HPDE6-E6E7 (cell line): ENCODE data around the gene ADAD2.

Experiments used
- DNase-seq: peaks from one replicate; pipeline ENCODE4 v3.0.0; 2011; ENCODE audit warnings: missing footprints; ENCODE audit errors: extremely low spot score

Gene ADAD2

DNA sequence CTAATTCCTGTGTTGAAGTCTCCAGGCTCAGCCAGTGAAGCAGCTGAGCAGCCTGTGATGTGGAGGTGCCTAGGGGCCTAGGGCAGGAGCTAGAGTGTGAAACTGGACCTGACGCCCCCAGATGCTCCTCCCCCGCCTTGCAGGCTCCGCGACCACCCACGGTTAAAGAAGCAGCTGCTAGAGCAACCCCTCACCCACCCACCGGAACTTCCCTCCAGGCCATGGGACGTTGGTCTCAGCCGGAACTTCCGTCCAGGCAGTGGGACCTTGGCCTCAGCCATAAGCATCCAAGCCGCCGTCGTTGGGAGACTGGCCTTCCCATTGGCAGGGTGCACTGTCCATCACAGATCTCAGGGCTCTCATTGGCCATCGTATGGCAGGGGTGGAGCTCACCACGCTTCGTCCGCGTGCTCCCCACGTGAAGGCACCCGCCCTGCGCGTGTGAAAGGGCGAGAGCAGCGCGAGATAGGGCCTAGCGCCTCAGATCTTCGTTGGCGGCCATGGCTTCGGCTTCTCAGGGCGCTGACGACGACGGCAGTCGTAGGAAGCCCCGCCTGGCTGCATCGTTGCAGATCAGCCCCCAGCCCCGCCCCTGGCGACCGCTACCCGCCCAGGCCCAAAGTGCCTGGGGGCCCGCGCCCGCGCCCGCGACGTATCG, at the start of gene ADAD2:
TSS of gene ADAD2 (plus strand) at position 427 of the 658 bp plus-strand sequence. CDS start at position 501, 74 bp downstream.
- DNase-seq, result no peak

DNA sequence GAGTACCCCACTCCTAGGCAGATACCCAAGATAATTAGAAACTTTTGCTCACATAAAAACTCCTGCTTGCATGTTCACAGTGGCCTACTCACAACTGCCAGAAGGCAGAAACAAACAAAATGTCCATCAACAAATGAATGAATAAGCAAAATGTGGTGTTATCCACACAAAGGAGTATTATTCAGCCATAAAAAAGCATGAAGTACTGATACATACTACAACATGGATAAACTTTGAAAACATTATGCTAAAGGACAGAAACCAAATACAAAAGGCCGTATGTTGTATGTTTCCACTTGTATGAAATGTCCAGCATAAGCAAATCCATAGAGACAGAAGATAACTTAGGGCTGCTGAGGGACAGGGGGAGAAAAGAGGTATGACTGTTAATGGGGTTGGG, 47.9 kb upstream of the ADAD2 start:
- DNase-seq, result no peak

DNA sequence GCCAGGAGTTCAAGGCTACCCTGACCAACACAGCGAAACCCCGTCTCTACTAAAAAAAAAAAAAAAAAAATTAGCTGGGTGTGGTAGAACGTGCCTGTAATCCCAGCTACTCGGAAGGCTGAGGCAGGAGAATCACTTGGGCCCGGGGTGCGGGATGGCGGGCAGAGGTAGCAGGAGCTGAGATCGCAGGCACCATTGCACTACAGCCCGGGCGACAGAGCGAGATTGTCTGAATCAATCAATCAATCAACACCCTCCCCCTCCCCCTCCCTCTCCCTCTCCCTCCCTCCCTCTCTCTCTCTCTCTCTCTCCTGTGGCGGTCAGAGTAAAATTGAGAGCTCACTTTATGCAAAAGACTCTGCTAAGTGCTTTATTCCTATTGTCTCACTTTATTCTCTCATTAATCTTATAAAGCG, 47.2 kb upstream of the ADAD2 start:
- no peak for DNase-seq

DNA sequence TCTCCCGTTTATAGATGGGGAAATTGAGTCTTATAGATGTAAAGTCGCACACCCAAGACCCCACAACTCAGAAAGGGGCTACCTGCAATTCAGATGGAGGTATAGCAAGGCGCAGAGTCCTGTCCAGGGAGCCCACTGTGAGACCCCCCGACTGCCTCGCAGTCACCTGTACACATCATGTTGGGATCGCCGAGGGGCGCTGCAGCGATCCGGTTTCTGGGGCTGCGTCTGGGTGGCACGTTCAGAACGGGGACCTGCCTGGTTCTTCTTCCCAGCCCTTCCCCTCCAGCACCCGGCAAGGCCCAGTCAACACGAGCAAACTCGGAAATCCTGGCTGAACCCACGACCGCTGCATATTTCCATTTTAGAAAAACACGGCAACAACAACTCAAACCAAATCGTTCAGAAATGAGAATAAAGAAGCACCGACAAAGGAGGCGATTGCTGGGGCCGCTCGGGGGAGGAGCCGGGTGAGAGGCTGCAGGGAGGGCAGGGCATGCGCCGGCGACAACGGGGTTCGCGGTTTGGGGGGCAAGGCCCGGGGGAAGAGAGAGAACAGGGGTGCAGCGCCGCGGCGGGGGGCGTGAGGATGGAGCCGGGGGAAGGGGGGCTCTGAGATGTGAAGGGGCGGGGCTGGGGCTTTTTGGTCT, 46.6 kb upstream of the ADAD2 start:
- no peak for DNase-seq

DNA sequence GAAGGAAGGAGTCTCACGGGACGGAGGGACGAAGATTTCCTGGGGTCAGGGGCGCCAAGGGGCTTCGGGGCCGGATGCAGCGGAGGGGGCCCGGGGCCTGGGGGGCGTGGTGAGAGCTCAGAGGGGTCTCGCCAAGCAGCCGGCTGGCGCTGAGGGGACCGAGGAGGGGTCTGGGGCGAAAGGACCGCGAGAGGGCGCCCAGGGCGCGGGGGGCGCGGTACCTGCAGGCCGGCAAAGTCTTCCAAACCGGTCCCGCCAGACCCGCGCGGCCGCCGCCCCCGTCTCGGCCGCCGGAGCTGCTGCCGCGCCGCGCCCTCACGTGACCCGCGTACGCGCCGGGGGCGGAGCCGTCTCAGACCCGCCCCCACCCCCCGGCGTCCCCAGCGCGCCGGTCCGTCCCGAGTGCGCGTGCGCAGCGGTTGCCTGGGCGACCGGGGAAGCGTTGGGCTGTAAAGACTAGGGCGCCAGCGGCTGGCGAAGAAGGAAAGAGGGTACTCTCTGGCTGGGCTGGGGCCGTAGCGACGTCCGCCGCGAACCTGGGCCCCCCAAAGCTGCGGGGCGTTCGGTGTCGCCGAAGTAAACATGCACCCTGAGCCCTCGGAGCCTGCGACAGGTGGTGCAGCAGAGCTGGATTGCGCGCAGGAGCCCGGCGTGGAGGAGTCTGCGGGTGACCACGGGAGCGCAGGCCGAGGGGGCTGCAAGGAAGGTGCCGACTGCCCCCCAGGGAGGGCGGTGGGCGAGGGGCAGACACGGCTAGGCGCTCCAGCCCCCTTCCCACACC, 45.9 kb upstream of the ADAD2 start, which contains the start of the genes DNAAF1 and HSDL1:
TSS of gene DNAAF1 (plus strand) at position 450 of the 781 bp plus-strand sequence. CDS start at position 583, 133 bp downstream.
TSS of gene HSDL1 (minus strand) at position 319 of the 781 bp plus-strand sequence. CDS start 13,856 bp downstream, outside the sequence.
- peak; percentile 98 for DNase-seq

DNA sequence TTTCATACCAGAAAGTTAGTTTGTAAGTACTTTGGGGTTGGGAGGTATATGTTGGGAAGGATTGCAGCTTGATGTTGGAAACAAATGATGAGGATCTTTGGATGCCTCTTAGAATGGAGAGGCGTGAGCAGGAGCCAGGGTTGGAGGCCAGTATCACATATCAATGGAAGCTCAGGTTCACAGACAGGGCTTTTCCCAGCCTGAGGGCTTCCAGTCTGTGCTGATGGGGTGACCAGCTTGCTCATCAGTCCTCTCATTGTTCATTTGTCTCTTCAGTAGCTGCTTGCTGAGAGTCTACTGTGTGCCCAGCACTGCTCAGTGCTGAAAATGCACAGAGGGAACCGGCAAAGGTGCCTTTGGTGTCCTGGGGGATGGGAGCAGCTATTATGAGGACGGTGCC, 40.0 kb upstream of the ADAD2 start:
- DNase-seq, result no peak

DNA sequence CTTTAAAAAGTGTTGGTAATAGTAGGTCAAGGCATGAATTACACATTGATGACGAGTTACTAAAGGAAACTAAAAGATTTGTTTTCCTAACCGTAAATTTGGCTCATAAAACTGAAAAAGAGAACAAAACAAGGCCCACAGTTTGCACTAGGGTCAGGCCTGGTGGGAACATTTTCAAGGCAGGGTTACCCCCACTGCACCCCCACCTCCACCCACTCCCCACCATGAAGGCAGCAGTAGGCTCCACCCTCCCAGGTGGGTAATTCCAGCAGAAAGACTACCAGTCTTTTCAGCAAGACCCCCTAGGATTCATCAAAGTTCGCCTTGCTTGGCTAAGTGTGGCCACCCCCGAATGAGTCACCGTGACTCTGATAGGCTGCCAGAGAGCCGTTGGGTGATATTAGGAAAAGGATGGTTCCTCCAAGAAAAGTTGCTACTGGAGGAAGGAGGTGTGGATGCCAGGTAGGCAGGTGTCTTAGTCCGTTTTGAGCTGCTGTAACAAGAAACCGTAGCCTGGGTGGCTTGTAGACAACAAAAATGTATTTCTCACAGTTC, 37.2 kb upstream of the ADAD2 start:
- DNase-seq, result no peak

DNA sequence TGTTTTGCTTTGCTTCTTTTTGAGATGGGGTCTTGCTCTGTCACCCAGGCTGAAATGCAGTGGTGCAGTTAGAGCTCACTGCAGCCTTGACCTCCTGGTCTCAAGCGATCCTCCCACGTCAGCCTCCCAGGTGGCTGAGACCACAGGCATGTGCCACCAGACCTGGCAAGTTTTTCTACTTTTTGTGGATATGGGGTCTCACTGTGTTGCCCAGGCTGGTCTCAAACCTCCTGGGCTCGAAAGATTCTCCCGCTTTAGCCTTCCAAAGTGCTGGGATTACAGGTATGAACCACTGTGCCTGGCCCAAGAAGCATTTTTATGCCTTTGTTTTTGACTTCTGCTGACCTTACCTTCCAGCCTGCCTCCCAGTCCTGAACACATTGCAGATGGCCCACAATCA, 35.7 kb upstream of the ADAD2 start:
- DNase-seq, result no peak

DNA sequence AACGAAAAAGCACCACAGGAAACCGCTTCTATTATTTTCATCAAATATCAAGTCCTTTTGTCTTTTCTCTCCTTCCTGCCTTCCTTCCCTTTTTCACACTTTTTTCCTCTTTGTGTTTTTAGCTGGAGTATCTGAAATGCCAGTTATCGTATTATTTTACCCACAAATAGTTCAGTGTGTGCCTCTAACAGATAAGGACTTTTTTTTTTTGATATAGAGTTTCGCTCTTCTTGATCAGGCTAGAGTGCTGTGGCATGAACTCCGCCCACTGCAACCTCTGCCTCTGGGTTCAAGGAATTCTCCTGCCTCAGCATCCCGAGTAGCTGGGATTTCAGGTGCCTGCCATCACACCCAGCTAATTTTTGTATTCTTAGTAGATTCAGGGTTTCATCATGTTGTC, 35.2 kb upstream of the ADAD2 start:
- no peak for DNase-seq

DNA sequence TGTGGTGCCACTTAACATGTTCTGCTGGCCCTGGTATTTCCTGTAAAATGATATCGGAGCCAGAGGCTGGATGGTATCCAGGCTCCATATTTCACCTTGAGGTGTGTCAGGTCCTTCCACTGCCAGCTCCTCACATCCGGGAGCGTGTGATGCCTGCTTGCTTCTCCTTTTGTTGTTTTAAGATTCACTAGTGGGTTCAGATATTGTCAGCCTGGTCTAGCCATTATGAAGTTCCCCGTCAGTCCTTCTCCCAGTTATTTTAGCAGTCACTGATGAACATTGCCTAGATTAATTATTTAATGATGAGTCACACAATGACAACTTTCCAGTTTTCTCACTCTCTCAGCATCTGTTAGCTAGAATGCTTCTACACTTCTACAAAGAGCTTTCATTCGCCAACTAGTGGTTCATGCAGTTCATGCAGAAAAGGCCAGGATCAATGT, 34.6 kb upstream of the ADAD2 start:
- DNase-seq, result no peak

DNA sequence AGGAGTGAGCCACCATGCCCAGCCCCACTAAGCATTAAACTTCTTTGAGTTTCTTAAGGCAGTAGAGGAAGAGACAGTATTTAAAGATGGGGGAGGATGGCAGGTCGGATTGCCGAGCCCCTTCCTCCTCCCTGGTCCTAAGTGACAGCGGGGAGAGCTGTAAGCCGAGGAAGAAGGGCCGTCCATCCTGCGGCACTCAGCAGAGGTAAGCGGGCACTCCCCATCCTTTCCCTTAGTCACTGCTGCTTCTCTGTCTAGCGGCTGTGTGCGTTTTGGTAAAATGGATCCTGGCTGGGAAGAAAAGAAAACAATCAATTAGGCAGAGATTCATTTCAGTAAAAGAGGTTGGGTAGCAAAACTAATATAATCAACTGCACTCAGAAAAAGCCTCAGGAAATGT, 31.9 kb upstream of the ADAD2 start:
- no peak for DNase-seq

DNA sequence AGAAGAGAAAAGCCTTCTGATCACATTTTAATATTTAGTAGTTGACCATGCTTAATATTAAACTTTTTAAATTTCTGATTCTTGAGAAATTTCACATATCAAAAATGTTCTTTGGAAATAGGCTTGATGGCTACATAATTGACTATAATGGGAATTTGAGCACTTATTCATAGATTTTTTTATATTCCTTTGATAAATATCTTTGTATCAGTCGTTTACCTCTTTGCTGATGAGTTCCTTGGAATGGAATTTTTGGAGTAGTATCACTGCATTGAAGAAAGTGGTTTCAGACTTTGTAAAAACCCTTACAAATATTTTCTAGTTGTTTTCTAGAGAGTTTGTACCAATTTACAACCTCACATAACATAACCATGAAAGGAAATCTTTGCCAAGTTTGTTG, 31.2 kb upstream of the ADAD2 start:
- DNase-seq, result no peak

DNA sequence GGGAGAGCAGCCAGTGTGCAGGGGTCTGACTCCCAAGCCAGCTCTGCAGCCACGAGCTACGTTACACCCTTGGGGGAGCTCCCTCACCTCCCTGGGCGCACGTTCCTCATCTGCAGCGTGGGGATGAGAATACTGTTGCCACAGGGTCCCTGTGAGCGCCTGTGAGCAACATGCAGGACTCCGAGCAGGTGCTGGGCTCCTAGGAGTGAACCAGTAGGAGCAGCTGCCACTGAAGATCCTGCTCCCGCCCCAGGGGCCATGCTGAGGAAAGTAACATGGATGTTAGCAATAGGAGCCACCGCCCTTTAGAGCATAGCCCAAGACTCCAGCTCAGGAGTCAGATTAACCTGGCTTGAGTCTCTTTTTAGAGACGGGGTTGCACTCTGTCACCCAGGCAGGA, 29.9 kb upstream of the ADAD2 start:
- no peak for DNase-seq

DNA sequence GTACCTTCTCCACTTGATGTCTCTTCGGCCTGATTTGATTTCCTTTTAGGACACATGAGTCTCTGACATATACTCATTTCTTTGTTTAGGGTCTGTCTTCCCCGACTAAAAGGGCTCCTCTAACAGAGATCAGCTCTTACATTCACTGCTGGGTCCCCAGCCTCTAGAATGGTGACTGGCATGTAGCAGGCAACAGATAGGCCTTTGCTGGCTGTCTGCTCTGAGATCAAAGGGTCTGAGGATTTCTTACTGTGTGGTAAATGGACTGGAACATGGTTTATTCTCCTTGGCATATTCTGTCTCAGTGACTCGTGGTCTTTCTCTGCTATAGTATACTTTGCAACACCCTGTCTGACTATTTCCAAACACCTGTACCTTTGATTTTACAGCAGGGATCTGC, 29.2 kb upstream of the ADAD2 start:
- DNase-seq, result no peak

DNA sequence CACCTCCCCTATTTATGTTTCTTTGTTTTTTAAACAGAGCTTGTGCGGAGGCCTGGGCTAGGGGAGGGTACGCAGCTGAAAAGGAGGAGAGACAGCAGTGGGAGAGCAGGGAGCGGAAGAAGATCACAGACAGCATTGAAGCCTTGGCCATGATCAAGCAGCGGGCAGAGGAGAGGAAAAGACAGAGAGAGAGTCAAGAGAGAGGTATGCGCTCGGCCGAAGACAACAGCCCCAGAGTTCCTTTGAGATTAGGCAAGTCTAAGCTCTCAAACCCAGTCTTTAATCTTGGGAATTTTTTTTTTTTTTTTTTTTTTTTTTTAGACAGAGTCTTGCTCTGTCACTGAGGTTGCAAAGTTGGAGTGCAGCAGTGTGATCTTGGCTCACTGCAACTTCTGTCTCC, 25.2 kb upstream of the ADAD2 start:
- no peak for DNase-seq

DNA sequence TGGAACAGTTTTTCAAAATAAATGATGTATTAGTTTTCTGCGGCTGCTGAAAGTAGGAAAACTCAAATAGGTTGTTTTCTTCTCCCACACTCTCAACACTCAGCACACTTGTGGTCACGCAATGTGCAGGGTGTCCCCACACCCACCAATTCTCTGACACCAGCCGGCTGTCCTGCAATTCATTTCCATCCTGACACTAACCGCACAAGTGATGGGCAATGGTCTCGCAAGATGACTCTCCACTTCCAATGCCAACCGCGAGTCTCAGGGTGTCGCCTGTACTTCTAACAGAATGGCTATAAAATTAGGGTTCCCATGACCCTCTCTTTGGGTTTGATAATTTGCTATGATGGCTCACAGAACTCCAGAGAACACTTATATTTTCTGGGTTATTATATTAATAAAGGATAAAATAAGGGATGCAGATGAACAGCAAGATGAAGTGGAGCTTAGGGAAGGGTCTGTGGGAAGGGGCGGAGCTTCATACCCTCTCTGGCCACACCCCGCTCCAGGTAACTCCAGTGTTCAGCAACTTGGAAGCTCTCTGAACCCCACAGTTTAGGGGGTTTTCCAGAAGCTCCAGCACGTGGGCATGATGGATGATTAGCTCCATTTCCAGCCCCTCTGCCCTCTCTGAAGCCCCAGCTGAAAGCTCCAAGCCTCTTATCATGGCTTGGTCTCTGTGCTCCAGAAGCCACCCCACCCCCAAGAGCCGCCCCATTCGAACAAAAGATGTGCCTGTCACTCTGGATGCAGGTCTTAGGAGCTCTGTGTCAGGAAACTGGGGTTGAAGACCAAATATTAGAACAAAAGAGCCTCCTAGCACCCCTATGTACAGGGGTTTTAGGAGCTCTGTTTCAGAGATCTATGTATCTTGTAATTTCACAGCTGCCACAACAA, 23.9 kb upstream of the ADAD2 start:
- no peak for DNase-seq

DNA sequence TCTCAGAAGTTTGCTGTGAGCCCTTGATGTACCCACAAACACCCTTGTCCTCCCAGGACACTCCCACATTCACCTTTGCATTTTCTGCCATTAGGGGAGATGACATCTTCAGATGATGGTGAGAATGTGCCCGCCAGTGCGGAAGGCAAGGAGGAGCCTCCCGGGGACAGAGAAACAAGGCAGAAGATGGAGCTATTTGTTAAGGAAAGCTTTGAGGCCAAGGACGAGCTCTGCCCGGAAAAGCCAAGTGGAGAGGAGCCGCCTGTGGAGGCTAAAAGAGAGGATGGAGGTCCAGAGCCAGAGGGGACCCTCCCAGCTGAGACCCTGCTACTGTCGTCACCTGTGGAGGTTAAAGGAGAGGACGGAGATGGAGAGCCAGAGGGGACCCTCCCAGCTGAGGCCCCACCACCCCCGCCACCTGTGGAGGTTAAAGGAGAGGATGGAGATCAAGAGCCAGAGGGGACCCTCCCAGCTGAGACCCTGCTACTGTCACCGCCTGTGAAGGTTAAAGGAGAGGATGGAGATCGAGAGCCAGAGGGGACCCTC, 21.1 kb upstream of the ADAD2 start:
- no peak for DNase-seq

DNA sequence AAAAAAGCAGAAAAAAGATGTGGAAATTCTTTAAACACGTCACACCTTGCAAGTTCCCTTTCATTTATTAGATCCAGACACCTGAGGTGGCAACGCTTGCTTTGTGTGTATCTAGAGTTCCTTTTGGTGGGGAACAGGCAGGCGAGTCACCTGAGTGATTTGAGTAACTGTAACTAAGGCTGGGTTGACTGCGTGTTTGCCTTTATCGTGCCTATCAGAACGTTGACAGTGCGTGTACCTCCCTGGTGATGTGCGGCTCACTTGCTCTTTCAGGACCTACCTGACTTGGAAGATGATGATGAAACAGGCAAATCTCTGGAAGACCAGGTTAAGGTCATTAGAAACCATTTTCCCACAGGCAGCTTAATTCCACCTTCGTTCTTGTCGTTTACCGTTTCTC, 16.6 kb upstream of the ADAD2 start:
- no peak for DNase-seq

DNA sequence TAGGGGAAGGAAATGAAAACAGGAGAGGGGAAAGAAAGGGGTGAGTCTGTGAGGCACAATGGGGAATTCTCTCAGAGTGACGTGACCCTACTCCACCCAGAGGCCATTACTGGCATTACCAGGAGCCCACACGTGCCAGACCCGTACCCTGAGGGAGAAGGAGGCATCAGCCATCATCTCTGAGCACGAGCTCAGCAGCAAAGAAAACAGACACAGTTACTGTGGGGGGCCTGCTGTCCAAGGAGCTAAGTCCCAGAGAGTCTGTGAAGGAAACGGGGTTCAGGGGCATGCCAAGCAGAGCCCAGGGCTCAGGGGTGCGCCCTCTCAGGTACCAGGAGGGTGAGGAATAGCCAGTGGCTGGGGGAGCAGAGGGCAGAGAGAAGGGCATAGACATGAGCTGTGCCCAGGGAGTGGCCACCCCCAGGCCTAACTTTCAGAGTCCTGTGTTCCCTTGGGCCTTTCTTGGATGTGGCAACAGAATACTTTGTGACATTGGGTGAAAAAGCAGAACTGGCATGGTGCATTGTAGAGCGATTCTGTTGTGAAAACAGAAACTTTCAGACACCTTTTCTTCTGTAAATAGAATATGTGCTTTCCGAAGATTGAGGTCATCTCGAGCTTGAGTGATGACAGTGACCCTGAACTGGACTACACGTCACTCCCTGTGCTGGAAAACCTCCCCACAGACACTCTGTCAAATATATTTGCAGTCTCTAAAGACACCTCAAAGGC, 15.4 kb upstream of the ADAD2 start:
- DNase-seq, result peak; percentile 68
